Gastroesophageal sphincter (tissue), 4 donors: Measurements from ENCODE around the gene MICAL3. TPM values are rescaled to one million over a fixed set of nuclear protein-coding genes. Genes with fewer than 3 reads are reported as not detected.

ENCODE experiments used
- ATAC-seq: fragments of 150-250 bp; one replicate; pipeline ENCODE4 v1.9.1; 2016; ENCODE audit warnings: mild to moderate bottlenecking, moderate library complexity
- H3K27ac ChIP-seq, 4 donors: fragments of 200-600 bp; sonication (generic) in 3 of 4; 1 replicate in 3 of 4; 2 replicates in 1 of 4; pipeline ENCODE4 v1.5.1; 2016 to 2019
- H3K27me3 ChIP-seq: fragments of 200-600 bp; sonication (generic); one replicate; pipeline ENCODE4 v1.5.1; 2019
- H3K36me3 ChIP-seq, 2 donors: fragments of 200-600 bp; sonication (generic); one replicate each; pipeline ENCODE4 v1.5.1; 2019; ENCODE audit warnings: control low read depth in 1 of 2
- H3K4me1 ChIP-seq, 3 donors: fragments of 200-600 bp; sonication (generic); 1 replicate in 2 of 3; 2 replicates in 1 of 3; pipeline ENCODE4 v1.5.1; 2016 to 2019; ENCODE audit warnings: control low read depth in 2 of 3
- H3K4me3 ChIP-seq, 2 donors: fragments of 200-600 bp; sonication (generic); one replicate each; pipeline ENCODE4 v1.5.1; 2019; ENCODE audit warnings: mild to moderate bottlenecking in 1 of 2, moderate library complexity in 1 of 2
- H3K9me3 ChIP-seq, 3 donors: fragments of 200-600 bp; sonication (generic); one replicate each; pipeline ENCODE4 v1.5.1; 2017 to 2019; ENCODE audit warnings: control low read depth in 2 of 3
- EP300 ChIP-seq: sonication (generic); formaldehyde crosslinking; IDR thresholded peaks from one replicate; pipeline ENCODE4 v1.6.1; 2017; ENCODE audit warnings: antibody characterized with exemption, mild to moderate bottlenecking
- POLR2A ChIP-seq, 2 donors: fragments of 450-650 bp; IDR thresholded peaks; one replicate each; pipeline ENCODE4 v1.6.1; 2017; ENCODE audit warnings: antibody characterized with exemption in 2 of 2, mild to moderate bottlenecking in 2 of 2, moderate library complexity in 1 of 2
- POLR2AphosphoS5 ChIP-seq: sonication (generic); formaldehyde crosslinking; IDR thresholded peaks from one replicate; pipeline ENCODE4 v1.6.1; 2017; ENCODE audit warnings: antibody characterized with exemption
- WGBS, 2 donors: methylation state at CpG; one replicate each; pipeline ENCODE4 v1.1.5; 2018; ENCODE audit warnings: low coverage in 1 of 2; 5-methylcytosine and 5-hydroxymethylcytosine counted together
- total RNA-seq, 4 donors: library from RNA; depleted of rRNA; stranded (reverse); fragments of >200 nt; gene quantifications; one replicate each; pipeline ENCODE4 v1.1.0, GENCODE V29; 2016
- TF ChIP-seq, protein P1 (sequence below), 4 experiments: fragments of 200-600 bp in 2 of 4; fragments of 450-650 bp in 2 of 4; sonication (generic) in 1 of 4; IDR thresholded peaks; one replicate each; pipeline ENCODE4 v1.5.1; 2017 to 2019; ENCODE audit warnings: antibody characterized with exemption in 4 of 4, mild to moderate bottlenecking in 2 of 4, moderate library complexity in 2 of 4

MICAL3 gene
- total RNA-seq, 4 donors from 2014 or later, result 37.3 to 120 (median 51.5) TPM

DNA sequence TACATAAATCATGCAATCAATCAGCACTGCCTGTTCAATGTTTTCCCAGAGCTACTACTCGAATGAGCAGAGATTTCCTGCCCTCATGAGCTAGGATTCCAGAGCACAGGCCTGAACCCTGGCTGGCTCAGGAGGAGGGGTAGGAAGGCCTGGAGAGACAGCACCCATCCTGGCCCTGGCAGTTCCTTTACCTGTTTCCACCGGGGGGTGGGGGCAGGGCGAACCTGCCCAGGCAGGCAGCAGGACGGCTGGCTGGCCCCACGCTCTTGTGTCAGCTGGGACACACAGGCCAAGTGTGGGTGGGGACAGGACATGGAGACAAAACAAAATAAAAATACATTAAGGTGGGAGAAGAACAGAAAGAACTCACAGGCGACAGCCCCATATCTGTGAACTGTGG is 140.3 kb downstream of the MICAL3 start:
- 58 to 80% methylated on average over 2 to 4 of the region's 6 CpGs for WGBS, 2 donors
- H3K9me3 ChIP-seq, result no peaks in the 10 kb centered on the region

DNA sequence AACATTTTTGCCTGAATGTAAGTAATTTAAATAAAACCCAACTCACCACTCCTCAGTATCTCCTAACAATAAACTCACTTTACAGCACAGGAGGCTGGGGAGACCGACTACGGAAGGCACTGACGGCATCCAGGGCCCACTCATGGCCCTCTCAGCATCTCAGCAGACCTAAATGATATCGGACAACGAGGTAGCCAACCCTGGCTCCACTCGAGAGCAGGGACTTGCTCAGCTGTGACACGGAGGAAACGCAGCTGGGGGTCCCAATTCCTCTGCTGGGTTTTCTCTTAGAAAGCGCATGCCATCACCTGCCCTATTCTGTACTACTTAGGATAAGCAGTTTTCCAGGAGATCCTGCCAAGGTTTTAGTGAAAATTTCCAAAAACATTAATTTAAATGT is 141.0 kb downstream of the MICAL3 start:
- no peak for ATAC-seq
- WGBS, 2 donors, result 84 to 91% methylated on average over 6 to 9 of the region's 9 CpGs
- no peak overlapping the region for H3K27ac ChIP-seq
- TF ChIP-seq POLR2AphosphoS5 (no peak), POLR2A (IDR thresholded peaks at IDR 0.05) (no peak), EP300 (no peak)
- TF ChIP-seq, protein P1, sequence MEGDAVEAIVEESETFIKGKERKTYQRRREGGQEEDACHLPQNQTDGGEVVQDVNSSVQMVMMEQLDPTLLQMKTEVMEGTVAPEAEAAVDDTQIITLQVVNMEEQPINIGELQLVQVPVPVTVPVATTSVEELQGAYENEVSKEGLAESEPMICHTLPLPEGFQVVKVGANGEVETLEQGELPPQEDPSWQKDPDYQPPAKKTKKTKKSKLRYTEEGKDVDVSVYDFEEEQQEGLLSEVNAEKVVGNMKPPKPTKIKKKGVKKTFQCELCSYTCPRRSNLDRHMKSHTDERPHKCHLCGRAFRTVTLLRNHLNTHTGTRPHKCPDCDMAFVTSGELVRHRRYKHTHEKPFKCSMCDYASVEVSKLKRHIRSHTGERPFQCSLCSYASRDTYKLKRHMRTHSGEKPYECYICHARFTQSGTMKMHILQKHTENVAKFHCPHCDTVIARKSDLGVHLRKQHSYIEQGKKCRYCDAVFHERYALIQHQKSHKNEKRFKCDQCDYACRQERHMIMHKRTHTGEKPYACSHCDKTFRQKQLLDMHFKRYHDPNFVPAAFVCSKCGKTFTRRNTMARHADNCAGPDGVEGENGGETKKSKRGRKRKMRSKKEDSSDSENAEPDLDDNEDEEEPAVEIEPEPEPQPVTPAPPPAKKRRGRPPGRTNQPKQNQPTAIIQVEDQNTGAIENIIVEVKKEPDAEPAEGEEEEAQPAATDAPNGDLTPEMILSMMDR (IDR thresholded peaks at IDR 0.05), result no peak
- H3K9me3 ChIP-seq, result no peaks in the 10 kb centered on the region
- H3K27me3 ChIP-seq, result no peaks in the 10 kb centered on the region
- peaks cover 0 to 99% of the 10 kb centered on the region in 2 donors for H3K36me3 ChIP-seq
- H3K4me1 ChIP-seq, result peaks cover 0 to 7% (median 0%) of the 10 kb centered on the region in 3 donors
- H3K4me3 ChIP-seq, result no peak overlapping the region

More for the DNA sequence above, 140.3 kb downstream of the MICAL3 start:
- Histone ChIP-seq H3K27me3 (no peaks in the 10 kb centered on the region), H3K27ac (peak overlapping the region in 1 of 4 donors; percentile 19), H3K4me1 (peaks cover 0 to 7% (median 0%) of the 10 kb centered on the region in 3 donors), H3K4me3 (no peak overlapping the region), H3K36me3 (peaks cover 0 to 99% of the 10 kb centered on the region in 2 donors)
- TF ChIP-seq, protein P1 (IDR thresholded peaks at IDR 0.05), result no peak
- TF ChIP-seq EP300 (no peak), POLR2A (IDR thresholded peaks at IDR 0.05) (no peak), POLR2AphosphoS5 (no peak)
- no peak for ATAC-seq

GRCh38 chr22:17882727-17883126 is 141.6 kb downstream of the MICAL3 start:
- WGBS, 2 donors, result 92 to 95% methylated on average over 7 to 8 of the region's 8 CpGs
- Histone ChIP-seq H3K27ac (no peak overlapping the region), H3K4me3 (no peak overlapping the region), H3K27me3 (no peaks in the 10 kb centered on the region), H3K9me3 (no peaks in the 10 kb centered on the region), H3K36me3 (peaks cover 0 to 98% of the 10 kb centered on the region in 2 donors), H3K4me1 (peaks cover 0 to 7% (median 0%) of the 10 kb centered on the region in 3 donors)
- no peak for ATAC-seq
- no peak for TF ChIP-seq POLR2A (IDR thresholded peaks at IDR 0.05)
- TF ChIP-seq POLR2AphosphoS5, result no peak
- TF ChIP-seq, protein P1 (IDR thresholded peaks at IDR 0.05), result no peak
- TF ChIP-seq EP300, result no peak

DNA sequence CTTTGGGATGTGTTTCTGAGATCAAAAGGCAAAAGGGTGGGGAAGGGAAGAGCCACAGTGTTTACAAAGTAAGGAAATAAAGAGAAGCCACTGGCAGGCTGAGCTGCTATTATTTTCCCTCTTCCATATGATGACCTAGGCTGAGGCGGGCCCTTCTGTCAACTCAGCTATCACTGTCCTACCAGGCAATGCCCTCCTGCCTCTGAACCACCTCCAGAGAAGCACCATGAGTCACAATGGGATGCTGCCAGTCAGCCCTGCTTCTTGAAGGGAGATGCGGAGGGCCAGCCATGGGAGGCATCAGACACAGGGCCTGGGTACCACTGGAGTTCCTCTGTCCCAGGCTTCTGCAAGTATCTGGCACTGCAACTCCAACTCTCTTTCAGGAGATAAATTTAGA is 142.2 kb downstream of the MICAL3 start:
- Histone ChIP-seq H3K9me3 (no peaks in the 10 kb centered on the region), H3K27ac (no peak overlapping the region), H3K27me3 (no peaks in the 10 kb centered on the region), H3K4me3 (no peak overlapping the region), H3K36me3 (peaks cover 0 to 92% of the 10 kb centered on the region in 2 donors), H3K4me1 (peaks cover 0 to 7% (median 0%) of the 10 kb centered on the region in 3 donors)
- ATAC-seq, result no peak
- TF ChIP-seq EP300 (no peak), POLR2AphosphoS5 (no peak), POLR2A (IDR thresholded peaks at IDR 0.05) (no peak)
- TF ChIP-seq, protein P1 (IDR thresholded peaks at IDR 0.05), result no peak
- WGBS, 2 donors, result 100% methylated on average over 1 of the region's 2 CpGs; no CpG with 5 or more reads in 1 of the 2 donors

DNA sequence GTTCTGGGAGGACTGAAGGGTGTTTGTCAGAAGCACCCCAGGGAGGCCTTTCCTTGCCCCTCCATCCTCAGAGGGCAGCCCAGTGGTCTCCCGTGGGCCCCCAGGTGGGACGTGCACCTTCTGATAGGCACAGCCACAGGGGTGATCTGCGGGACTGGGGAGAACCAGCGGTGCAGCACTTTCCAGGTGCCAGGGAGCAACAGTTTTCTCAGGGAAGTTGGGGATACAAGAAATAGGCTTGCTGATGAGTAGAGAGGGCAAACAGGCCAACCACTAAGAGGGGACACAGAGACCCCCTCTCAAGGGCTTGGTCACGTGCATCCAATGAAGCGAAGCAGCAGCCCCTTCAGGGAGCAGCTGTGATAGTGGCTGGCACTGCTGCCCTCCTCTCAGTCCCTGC is 143.0 kb downstream of the MICAL3 start:
- Histone ChIP-seq H3K27ac (no peak overlapping the region), H3K4me1 (peaks cover 0 to 7% (median 0%) of the 10 kb centered on the region in 3 donors), H3K4me3 (no peak overlapping the region), H3K36me3 (peaks cover 0 to 86% of the 10 kb centered on the region in 2 donors), H3K27me3 (no peaks in the 10 kb centered on the region), H3K9me3 (no peaks in the 10 kb centered on the region)
- 83% methylated on average over 2 of the region's 6 CpGs; no CpG with 5 or more reads in 1 of the 2 donors for WGBS, 2 donors
- no peak for ATAC-seq
- TF ChIP-seq POLR2AphosphoS5, result no peak
- TF ChIP-seq, protein P1 (IDR thresholded peaks at IDR 0.05), result no peak
- no peak for TF ChIP-seq EP300
- no peak for TF ChIP-seq POLR2A (IDR thresholded peaks at IDR 0.05)
